Medulla oblongata (tissue), 1 donor: ENCODE measurements around the gene PSMD4.

Source experiments
- DNase-seq: peaks from one replicate; pipeline ENCODE4 v3.0.0-alpha.2; 2015; ENCODE audit errors: extremely low spot score

The PSMD4 gene

DNA sequence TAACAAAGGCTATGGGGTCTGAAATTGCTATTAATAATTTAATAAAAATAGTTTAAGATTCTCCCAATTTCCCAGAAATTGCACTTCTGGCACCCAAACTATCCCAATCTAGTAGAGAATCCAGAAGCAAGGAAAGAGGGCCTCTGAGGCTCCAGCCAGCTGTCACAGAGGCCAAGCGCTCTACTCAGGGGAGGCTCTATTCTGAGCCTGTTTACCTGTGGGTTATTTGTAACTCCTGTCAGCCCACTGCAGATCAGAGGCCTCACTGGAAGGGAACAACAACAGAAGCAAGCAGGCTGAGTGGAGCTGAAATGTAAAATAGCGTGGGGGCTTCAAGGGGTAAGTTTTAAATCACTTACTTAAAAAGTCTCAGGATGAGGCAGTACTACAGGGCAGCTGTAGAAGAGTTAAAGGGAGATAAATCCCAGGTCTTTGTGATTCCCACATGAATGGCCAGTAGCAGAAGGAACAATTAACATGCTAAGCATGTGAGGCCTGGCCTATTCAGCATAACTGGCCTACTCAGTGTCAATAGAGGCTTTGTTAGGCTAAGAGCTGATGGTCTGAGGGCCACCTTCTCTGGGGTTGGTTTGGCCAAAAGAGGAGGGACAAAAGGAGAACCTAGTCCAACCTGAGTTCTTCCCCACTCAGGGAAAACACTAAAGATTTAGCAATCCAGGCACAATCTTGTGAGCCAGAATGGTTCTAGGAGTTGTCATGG lies 40.4 kb downstream of the PSMD4 start:
- DNase-seq = peak; percentile 91

- DNase-seq = no peak
Observed at GRCh38 chr1:151309811-151310323, 55.3 kb downstream of the PSMD4 start.

DNA sequence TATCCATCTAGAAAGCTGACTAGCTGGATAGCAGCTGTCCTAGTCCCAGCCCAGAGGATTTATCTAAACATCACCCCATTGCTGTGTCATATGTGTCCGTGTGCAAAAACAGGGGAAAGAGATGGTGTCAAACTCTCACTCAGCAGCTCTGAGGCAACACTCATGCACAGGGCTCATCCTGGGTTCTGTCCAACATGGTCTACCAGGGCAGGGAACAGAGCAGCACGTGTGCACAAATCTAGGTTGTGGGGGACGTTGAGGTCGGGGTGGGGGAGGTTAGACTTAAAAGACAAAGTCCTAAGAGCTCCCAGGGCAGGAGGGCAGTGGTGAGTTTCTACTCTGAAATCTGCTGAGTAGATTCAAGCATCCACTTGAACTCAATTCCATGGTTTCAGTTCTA lies 56.5 kb downstream of the PSMD4 start:
- DNase-seq = no peak

- no peak for DNase-seq
Observed at GRCh38 chr1:151311589-151312331, 57.2 kb downstream of the PSMD4 start.

- no peak for DNase-seq
Observed at GRCh38 chr1:151312411-151312810, 57.9 kb downstream of the PSMD4 start.

DNA sequence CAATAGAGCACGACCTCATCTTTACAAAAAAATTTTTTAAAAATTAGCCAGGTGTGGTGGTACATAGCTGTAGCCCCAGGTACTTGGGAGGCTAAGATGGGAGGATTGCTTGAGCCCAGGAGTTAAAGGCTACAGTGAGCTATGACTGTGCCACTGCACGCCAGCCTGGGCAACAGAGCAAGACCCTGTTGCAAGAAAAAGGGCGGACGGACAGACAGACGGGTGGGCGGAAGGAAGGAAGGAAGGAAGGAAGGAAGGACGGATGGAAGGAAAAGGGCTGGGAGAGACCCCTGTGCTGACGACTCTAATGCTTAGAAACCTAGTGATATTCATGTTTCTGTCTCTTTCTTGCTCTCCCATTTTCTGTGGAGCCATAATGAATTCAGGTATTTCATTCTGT lies 58.3 kb downstream of the PSMD4 start:
- DNase-seq = no peak

DNA sequence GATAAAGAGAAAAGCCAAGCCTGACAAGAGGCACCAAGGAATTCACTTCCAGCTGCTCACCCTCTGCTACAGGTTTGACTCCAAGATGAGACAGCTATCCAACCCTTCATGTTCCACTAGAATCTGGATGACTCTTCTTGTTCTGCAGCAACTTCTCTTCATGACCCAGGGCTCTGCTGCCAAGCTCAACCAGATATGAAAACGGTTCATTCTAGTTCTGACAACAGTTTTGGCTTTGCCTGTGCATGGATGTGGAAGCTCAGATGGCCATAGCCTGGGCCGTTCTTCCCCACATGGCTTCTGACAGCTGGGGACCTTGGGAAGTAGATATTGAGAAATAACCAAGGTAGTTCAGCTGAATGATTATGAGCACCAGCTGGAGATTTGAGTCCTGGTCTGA lies 59.0 kb downstream of the PSMD4 start:
- no peak for DNase-seq

DNA sequence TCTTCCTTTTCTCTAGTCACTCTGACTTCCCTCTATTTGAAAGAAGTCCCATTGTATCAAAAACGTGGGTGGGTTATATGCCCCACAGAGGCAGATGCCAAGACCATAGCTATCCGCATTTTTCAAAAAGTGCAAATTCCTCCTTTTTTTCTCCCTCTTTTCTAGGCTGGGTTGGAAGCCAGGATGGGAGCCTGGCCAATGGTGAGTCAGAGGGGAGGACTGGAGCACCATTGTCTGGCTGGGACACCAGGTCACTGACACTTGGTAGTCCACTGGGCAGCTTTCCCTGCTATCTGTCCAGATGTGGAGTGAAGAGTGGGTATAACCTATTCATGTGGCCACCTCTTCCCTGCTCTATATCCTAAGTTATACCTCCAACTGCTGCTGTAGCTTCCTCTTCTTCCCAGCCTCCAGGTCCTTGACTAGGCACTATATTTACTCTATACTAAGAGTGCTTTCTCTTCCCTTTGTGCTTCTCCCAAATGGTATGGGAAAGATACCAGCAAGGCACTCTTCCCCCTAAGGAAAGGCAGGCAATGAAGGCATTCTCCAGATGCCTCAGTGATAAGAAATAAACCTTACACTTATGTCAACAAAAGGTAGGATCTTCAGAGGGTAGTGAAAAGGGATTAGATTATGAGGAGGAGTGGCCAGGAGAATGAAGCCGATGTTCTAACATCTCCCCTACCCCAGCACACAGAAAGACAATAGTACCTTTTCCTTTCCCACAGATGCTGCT lies 59.8 kb downstream of the PSMD4 start:
- DNase-seq = peak; percentile 98

- no peak for DNase-seq
Observed at GRCh38 chr1:151315565-151316235, 61.2 kb downstream of the PSMD4 start.
